Vagina (tissue), 2 donors: Measurements from ENCODE around the gene POLDIP3. TPM values are rescaled to one million over a fixed set of nuclear protein-coding genes. Genes with fewer than 3 reads are reported as not detected.

Experiments used
- DNase-seq, 2 donors: peaks; one replicate each; pipeline ENCODE4 v3.0.0-alpha.2; 2017; ENCODE audit errors: extremely low spot score in 2 of 2
- H3K27ac ChIP-seq: fragments of 200-600 bp; sonication (generic); one replicate; pipeline ENCODE4 v1.5.1; 2019
- H3K27me3 ChIP-seq: fragments of 200-600 bp; sonication (generic); one replicate; pipeline ENCODE4 v1.5.1; 2019
- H3K36me3 ChIP-seq, 2 donors: fragments of 200-600 bp; sonication (generic); one replicate each; pipeline ENCODE4 v1.5.1; 2017 to 2019
- H3K4me1 ChIP-seq: fragments of 200-600 bp; sonication (generic); one replicate; pipeline ENCODE4 v1.5.1; 2019
- H3K4me3 ChIP-seq, 2 donors: fragments of 200-600 bp; sonication (generic); 1 replicate in 1 of 2; 2 replicates in 1 of 2; pipeline ENCODE4 v1.5.1; 2016 to 2019
- H3K9me3 ChIP-seq: fragments of 200-600 bp; sonication (generic); one replicate; pipeline ENCODE4 v1.5.1; 2019
- CTCF ChIP-seq, 3 experiments: fragments of 450-650 bp in 2 of 3; fragments of 200-600 bp in 1 of 3; sonication (generic) in 1 of 3; IDR thresholded peaks; one replicate each; pipeline ENCODE4 v1.5.1; 2017 to 2019; ENCODE audit warnings: antibody characterized with exemption in 3 of 3, mild to moderate bottlenecking in 2 of 3, moderate library complexity in 2 of 3
- POLR2A ChIP-seq, 2 donors: fragments of 450-650 bp; IDR thresholded peaks; one replicate each; pipeline ENCODE4 v1.6.1; 2017; ENCODE audit warnings: antibody characterized with exemption in 2 of 2, mild to moderate bottlenecking in 2 of 2, moderate library complexity in 2 of 2
- POLR2AphosphoS5 ChIP-seq, 2 donors: sonication (generic); formaldehyde crosslinking; IDR thresholded peaks; one replicate each; pipeline ENCODE4 v1.9.0; 2017; ENCODE audit warnings: antibody characterized with exemption in 2 of 2, mild to moderate bottlenecking in 2 of 2, low read depth in 1 of 2; ENCODE audit not compliant: insufficient read depth in 1 of 2
- intact Hi-C: fragments of 100-400 bp; cut with DNase I; formaldehyde crosslinking; loops from one replicate; pipeline ENCODE4 v1.15.1; 2023
- total RNA-seq: library from RNA; depleted of rRNA; stranded (reverse); fragments of >200 nt; gene quantifications from one replicate; pipeline ENCODE4 v1.2.3, GENCODE V29; 2016

POLDIP3 gene
- total RNA-seq, 1 donor from 2014 or later, result 34.9 TPM

- no peak overlapping the region for H3K4me3 ChIP-seq
- H3K9me3 ChIP-seq, result no peaks in the 10 kb centered on the region
- H3K27ac ChIP-seq, result no peak overlapping the region
- no peaks in the 10 kb centered on the region for H3K27me3 ChIP-seq
- peaks cover 6 to 95% of the 10 kb centered on the region in 2 donors for H3K36me3 ChIP-seq
- no peak for TF ChIP-seq POLR2A (IDR thresholded peaks at IDR 0.05)
- TF ChIP-seq POLR2AphosphoS5 (IDR thresholded peaks at IDR 0.05; ENCODE audit: insufficient read depth in 1 of 2, low read depth in 1 of 2), result no peak
- TF ChIP-seq CTCF (IDR thresholded peaks at IDR 0.05), result no peak
- intact Hi-C loops, result no loop called here
- H3K4me1 ChIP-seq, result no peaks in the 10 kb centered on the region
- DNase-seq, result no peak
These were observed 18.3 kb downstream of the POLDIP3 start for GRCh38 chr22:42596336-42596735.

- Histone ChIP-seq H3K36me3 (peaks cover 6 to 96% of the 10 kb centered on the region in 2 donors), H3K27ac (no peak overlapping the region), H3K4me3 (no peak overlapping the region), H3K4me1 (no peaks in the 10 kb centered on the region), H3K27me3 (no peaks in the 10 kb centered on the region), H3K9me3 (no peaks in the 10 kb centered on the region)
- TF ChIP-seq POLR2AphosphoS5 (IDR thresholded peaks at IDR 0.05; ENCODE audit: insufficient read depth in 1 of 2, low read depth in 1 of 2), result no peak
- no peak for TF ChIP-seq CTCF (IDR thresholded peaks at IDR 0.05)
- TF ChIP-seq POLR2A (IDR thresholded peaks at IDR 0.05), result no peak
- intact Hi-C loops, result no loop called here
- no peak for DNase-seq
These were observed 19.2 kb downstream of the POLDIP3 start for GRCh38 chr22:42595434-42595833.

GRCh38 chr22:42591987-42592386 lies 22.7 kb downstream of the POLDIP3 start:
- H3K4me1 ChIP-seq, result no peaks in the 10 kb centered on the region
- no peaks in the 10 kb centered on the region for H3K27me3 ChIP-seq
- DNase-seq, result no peak
- no peaks in the 10 kb centered on the region for H3K9me3 ChIP-seq
- intact Hi-C loops, result no loop called here
- no peak overlapping the region for H3K27ac ChIP-seq
- peaks cover 0 to 82% of the 10 kb centered on the region in 2 donors for H3K36me3 ChIP-seq
- H3K4me3 ChIP-seq, result no peak overlapping the region
- no peak for TF ChIP-seq CTCF (IDR thresholded peaks at IDR 0.05)
- TF ChIP-seq POLR2A (IDR thresholded peaks at IDR 0.05), result no peak
- TF ChIP-seq POLR2AphosphoS5 (IDR thresholded peaks at IDR 0.05; ENCODE audit: insufficient read depth in 1 of 2, low read depth in 1 of 2), result no peak

- no peaks in the 10 kb centered on the region for H3K4me1 ChIP-seq
- TF ChIP-seq CTCF (IDR thresholded peaks at IDR 0.05), result no peak
- no peak for TF ChIP-seq POLR2A (IDR thresholded peaks at IDR 0.05)
- TF ChIP-seq POLR2AphosphoS5 (IDR thresholded peaks at IDR 0.05; ENCODE audit: insufficient read depth in 1 of 2, low read depth in 1 of 2), result no peak
- intact Hi-C loops, result no loop called here
- H3K9me3 ChIP-seq, result no peaks in the 10 kb centered on the region
- H3K27me3 ChIP-seq, result no peaks in the 10 kb centered on the region
- H3K27ac ChIP-seq, result no peak overlapping the region
- DNase-seq, result no peak
- H3K36me3 ChIP-seq, result peaks cover 0 to 72% of the 10 kb centered on the region in 2 donors
- H3K4me3 ChIP-seq, result no peak overlapping the region
These were observed 27.0 kb downstream of the POLDIP3 start for GRCh38 chr22:42587588-42588175.

DNA sequence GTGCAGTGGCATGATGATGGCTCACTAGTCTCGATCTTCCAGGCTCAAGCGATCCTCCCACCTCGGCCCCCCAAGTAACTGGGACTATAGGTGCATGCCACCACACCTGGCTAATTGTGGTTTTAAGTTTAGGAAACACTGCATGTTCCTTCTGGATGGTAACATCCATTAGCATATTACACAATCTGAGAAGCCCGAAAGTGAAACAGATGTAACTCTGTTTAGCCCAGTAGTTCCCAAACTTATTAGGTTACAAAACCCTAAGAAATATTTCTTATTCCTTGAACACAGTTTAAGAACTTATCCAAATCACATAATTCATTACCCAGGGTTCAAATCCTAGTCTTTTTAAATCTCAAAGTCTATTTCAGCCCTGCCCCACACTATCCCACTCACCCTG lies 28.3 kb downstream of the POLDIP3 start:
- no peak for TF ChIP-seq CTCF (IDR thresholded peaks at IDR 0.05)
- no peak for DNase-seq
- intact Hi-C loops, result no loop called here
- Histone ChIP-seq H3K4me1 (peaks cover 12% of the 10 kb centered on the region), H3K36me3 (peaks cover 0 to 62% of the 10 kb centered on the region in 2 donors), H3K9me3 (no peaks in the 10 kb centered on the region), H3K4me3 (no peak overlapping the region), H3K27ac (no peak overlapping the region), H3K27me3 (no peaks in the 10 kb centered on the region)
